ENCODE data around the gene BCL7B. TPM values are rescaled to one million over a fixed set of nuclear protein-coding genes. Genes with fewer than 3 reads are reported as not detected.

The BCL7B gene
- total RNA-seq, 1 experiment from 2014 or later: 50.4 TPM

- no peak for DNase-seq (ENCODE audit: low read depth, low spot score)
- BruUV-seq (replicated peaks): TSS peak; percentile 48
- Histone ChIP-seq H3K4me3 (replicated peaks in 1 of 2; ENCODE audit: low read depth in 1 of 2, low read length in 2 of 2) (peak overlapping the region; percentile 86 to 87), H4K20me1 (ENCODE audit: insufficient read depth) (peaks cover 20% of the 10 kb centered on the region; the same call in 1 of the 2 replicates), H3K4me1 (ENCODE audit: control insufficient read depth in 1 of 2, insufficient read depth in 2 of 2, low read length in 2 of 2) (peaks cover 15 to 23% of the 10 kb centered on the region in 2 experiments; a peak in 3 of 4 replicates), H3K9me3 (ENCODE audit: control insufficient read depth in 1 of 2, insufficient read depth in 1 of 2, low read depth in 1 of 2, low read length in 2 of 2) (no peaks in the 10 kb centered on the region), H3K79me2 (ENCODE audit: insufficient read depth, low read length) (peaks cover 57% of the 10 kb centered on the region), H3K4me2 (ENCODE audit: low read length) (peak overlapping the region; percentile 87), H3K9ac (ENCODE audit: low read length) (peak overlapping the region; percentile 97), H3K36me3 (ENCODE audit: control insufficient read depth in 1 of 2, insufficient read depth in 2 of 2, low read length in 2 of 2) (peaks cover 9 to 18% of the 10 kb centered on the region in 2 experiments), H3K27me3 (ENCODE audit: insufficient read depth, low read length) (no peaks in the 10 kb centered on the region), H2AFZ (ENCODE audit: low read depth, low read length, poor library complexity, severe bottlenecking) (no peak overlapping the region), H3K27ac (ENCODE audit: low read depth, low read length) (peak overlapping the region; percentile 96), H3K9me2 (ENCODE audit: insufficient read depth) (no peaks in the 10 kb centered on the region)
- ChIA-PET RAD21 (ENCODE audit: low non-redundant PET in 1 of 2, low total read pairs in 2 of 2, uncharacterized antibody in 2 of 2, unreplicated experiment in 2 of 2) (interaction anchor here in 1 of 2 experiments (0.5 kb wide), 1 partner anchor 203 kb away, joined by 4 read pairs; no protein-coding TSS in a partner anchor), POLR2A (interaction anchor here (1.2 kb wide), 1 partner anchor 36 kb away, joined by 5 read pairs; no protein-coding TSS in a partner anchor), CTCF (no interaction called here)
- intact Hi-C loops (cut with micrococcal nuclease): loop anchor here (5.0 kb wide), 1 partner anchor 206 kb away; no protein-coding TSS in a partner anchor
- no peak for ATAC-seq
- TF ChIP-seq ZNF274 (IDR thresholded peaks at IDR 0.05; ENCODE audit: low read depth, low read length): no peak
- TF ChIP-seq, protein P1, sequence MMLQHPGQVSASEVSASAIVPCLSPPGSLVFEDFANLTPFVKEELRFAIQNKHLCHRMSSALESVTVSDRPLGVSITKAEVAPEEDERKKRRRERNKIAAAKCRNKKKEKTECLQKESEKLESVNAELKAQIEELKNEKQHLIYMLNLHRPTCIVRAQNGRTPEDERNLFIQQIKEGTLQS (IDR thresholded peaks at IDR 0.05): no peak
- TF ChIP-seq YY1 (IDR thresholded peaks at IDR 0.05; ENCODE audit: extremely low read depth, insufficient replicate concordance, low read depth, low read length): no peak
- TF ChIP-seq, protein P2, sequence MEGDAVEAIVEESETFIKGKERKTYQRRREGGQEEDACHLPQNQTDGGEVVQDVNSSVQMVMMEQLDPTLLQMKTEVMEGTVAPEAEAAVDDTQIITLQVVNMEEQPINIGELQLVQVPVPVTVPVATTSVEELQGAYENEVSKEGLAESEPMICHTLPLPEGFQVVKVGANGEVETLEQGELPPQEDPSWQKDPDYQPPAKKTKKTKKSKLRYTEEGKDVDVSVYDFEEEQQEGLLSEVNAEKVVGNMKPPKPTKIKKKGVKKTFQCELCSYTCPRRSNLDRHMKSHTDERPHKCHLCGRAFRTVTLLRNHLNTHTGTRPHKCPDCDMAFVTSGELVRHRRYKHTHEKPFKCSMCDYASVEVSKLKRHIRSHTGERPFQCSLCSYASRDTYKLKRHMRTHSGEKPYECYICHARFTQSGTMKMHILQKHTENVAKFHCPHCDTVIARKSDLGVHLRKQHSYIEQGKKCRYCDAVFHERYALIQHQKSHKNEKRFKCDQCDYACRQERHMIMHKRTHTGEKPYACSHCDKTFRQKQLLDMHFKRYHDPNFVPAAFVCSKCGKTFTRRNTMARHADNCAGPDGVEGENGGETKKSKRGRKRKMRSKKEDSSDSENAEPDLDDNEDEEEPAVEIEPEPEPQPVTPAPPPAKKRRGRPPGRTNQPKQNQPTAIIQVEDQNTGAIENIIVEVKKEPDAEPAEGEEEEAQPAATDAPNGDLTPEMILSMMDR (IDR thresholded peaks at IDR 0.05 in 2 of 3, conservative IDR thresholded peaks at IDR 0.05 in 1 of 3; ENCODE audit: borderline replicate concordance in 1 of 3, insufficient read depth in 1 of 3, low read depth in 2 of 3, low read length in 2 of 3): no peak
- no peak for TF ChIP-seq SRF (IDR thresholded peaks at IDR 0.05; ENCODE audit: low read depth)
- no peak for TF ChIP-seq SP1 (IDR thresholded peaks at IDR 0.05; ENCODE audit: low read depth)
- no peak for TF ChIP-seq CEBPB (IDR thresholded peaks at IDR 0.05; ENCODE audit: low read depth)
- no peak for TF ChIP-seq EGR1 (IDR thresholded peaks at IDR 0.05; ENCODE audit: low read depth)
These were observed 36.5 kb downstream of the BCL7B start for GRCh38 chr7:73520673-73521635.
